Measurements from ENCODE around the gene MEG3.

The MEG3 gene

GRCh38 chr14:100825713-100826331 lies at the start of gene MEG3:
Gene MEG3 (plus strand): TSS chr14:100826118.
- POLR2A ChIA-PET, result no interaction called here

DNA sequence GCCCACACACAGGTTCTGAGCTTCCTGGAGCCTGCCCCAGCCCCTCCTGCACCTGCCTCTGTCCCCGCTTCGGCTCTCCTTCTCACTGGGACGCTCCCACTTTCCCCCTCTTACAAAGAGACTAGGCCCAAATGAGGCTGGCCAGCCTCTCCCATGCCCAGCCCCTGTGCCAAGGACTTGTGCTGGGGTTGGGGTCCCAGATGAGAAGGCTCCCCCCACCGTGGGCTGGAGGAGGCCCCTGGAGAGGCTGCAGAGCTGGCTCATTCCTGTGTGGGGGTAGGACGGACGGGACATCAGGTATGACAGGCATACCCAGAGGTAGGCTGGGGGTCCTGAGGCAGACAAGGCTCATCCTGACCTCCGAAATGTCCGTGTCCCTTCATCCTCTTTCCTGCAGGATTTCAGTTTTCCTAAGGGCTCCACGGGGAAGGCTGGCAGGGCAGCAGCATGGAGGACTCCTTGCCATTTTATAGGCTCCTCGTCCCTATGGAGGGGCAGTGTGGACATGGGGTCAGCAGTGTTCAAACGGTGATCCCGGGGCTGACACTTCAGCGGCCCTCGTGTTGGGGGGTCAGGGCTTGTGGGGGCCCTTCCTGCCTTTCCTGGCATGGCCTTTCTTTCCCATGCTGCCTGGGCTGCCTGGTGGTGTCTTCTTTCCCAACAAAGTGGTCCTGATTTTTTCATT lies 49.1 kb upstream of the MEG3 start:
- DNase-seq (ENCODE audit: extremely low spot score), result no peak
- ChIA-PET CTCF (no interaction called here), POLR2A (no interaction called here)
- TF ChIP-seq FOXM1 (IDR thresholded peaks at IDR 0.05; ENCODE audit: borderline replicate concordance) (no peak), CTBP1 (IDR thresholded peaks at IDR 0.05; ENCODE audit: borderline replicate concordance) (no peak), LEF1 (IDR thresholded peaks at IDR 0.05; ENCODE audit: borderline replicate concordance) (no peak), ELF4 (IDR thresholded peaks at IDR 0.05) (no peak), NFRKB (IDR thresholded peaks at IDR 0.05) (no peak), HDGF (IDR thresholded peaks at IDR 0.05; ENCODE audit: borderline replicate concordance) (no peak), SUZ12 (IDR thresholded peaks at IDR 0.05) (no peak), FOXK2 (IDR thresholded peaks at IDR 0.05) (no peak), ARNT (IDR thresholded peaks at IDR 0.05) (no peak), ZNF384 (IDR thresholded peaks at IDR 0.05) (no peak), PKNOX1 (IDR thresholded peaks at IDR 0.05) (no peak), TARDBP (IDR thresholded peaks at IDR 0.05) (no peak), L3MBTL2 (conservative IDR thresholded peaks at IDR 0.05) (no peak), BHLHE40 (IDR thresholded peaks at IDR 0.05; ENCODE audit: borderline replicate concordance) (no peak), FOXA1 (IDR thresholded peaks at IDR 0.05) (no peak), SP1 (IDR thresholded peaks at IDR 0.05) (no peak)

More at GRCh38 chr14:100825713-100826331, at the start of gene MEG3:
- no peak for DNase-seq (ENCODE audit: extremely low spot score)
- CTCF ChIA-PET, result no interaction called here
- TF ChIP-seq BHLHE40 (IDR thresholded peaks at IDR 0.05; ENCODE audit: borderline replicate concordance) (no peak), FOXK2 (IDR thresholded peaks at IDR 0.05) (no peak), L3MBTL2 (conservative IDR thresholded peaks at IDR 0.05) (no peak), SUZ12 (IDR thresholded peaks at IDR 0.05) (no peak), LEF1 (IDR thresholded peaks at IDR 0.05; ENCODE audit: borderline replicate concordance) (no peak), FOXM1 (IDR thresholded peaks at IDR 0.05; ENCODE audit: borderline replicate concordance) (no peak), ARNT (IDR thresholded peaks at IDR 0.05) (no peak), ZNF384 (IDR thresholded peaks at IDR 0.05) (no peak), HDGF (IDR thresholded peaks at IDR 0.05; ENCODE audit: borderline replicate concordance) (no peak), FOXA1 (IDR thresholded peaks at IDR 0.05) (no peak), TARDBP (IDR thresholded peaks at IDR 0.05) (no peak), NFRKB (IDR thresholded peaks at IDR 0.05) (no peak), PKNOX1 (IDR thresholded peaks at IDR 0.05) (no peak), ELF4 (IDR thresholded peaks at IDR 0.05) (no peak), SP1 (IDR thresholded peaks at IDR 0.05) (no peak), CTBP1 (IDR thresholded peaks at IDR 0.05; ENCODE audit: borderline replicate concordance) (no peak)

- POLR2A ChIA-PET, result no interaction called here
- TF ChIP-seq NFRKB (IDR thresholded peaks at IDR 0.05), result no peak
- TF ChIP-seq SP1 (IDR thresholded peaks at IDR 0.05), result no peak
- TF ChIP-seq ZNF384 (IDR thresholded peaks at IDR 0.05), result no peak
- no peak for TF ChIP-seq CTBP1 (IDR thresholded peaks at IDR 0.05; ENCODE audit: borderline replicate concordance)
- TF ChIP-seq LEF1 (IDR thresholded peaks at IDR 0.05; ENCODE audit: borderline replicate concordance), result no peak
- TF ChIP-seq FOXM1 (IDR thresholded peaks at IDR 0.05; ENCODE audit: borderline replicate concordance), result no peak
- no peak for TF ChIP-seq TARDBP (IDR thresholded peaks at IDR 0.05)
- CTCF ChIA-PET, result interaction anchor here (0.9 kb wide), 1 partner anchor 10 kb away, joined by 5 read pairs; no protein-coding TSS in a partner anchor
- no peak for DNase-seq (ENCODE audit: extremely low spot score)
These were observed 48.5 kb upstream of the MEG3 start for GRCh38 chr14:100777366-100777817.

- TF ChIP-seq NFRKB (IDR thresholded peaks at IDR 0.05) (no peak), ARNT (IDR thresholded peaks at IDR 0.05) (no peak), FOXM1 (IDR thresholded peaks at IDR 0.05; ENCODE audit: borderline replicate concordance) (no peak), TARDBP (IDR thresholded peaks at IDR 0.05) (no peak)
- no peak for DNase-seq (ENCODE audit: extremely low spot score)
- ChIA-PET POLR2A (no interaction called here), CTCF (interaction anchor here (0.9 kb wide), 1 partner anchor 10 kb away, joined by 5 read pairs; no protein-coding TSS in a partner anchor)
These were observed 47.9 kb upstream of the MEG3 start for GRCh38 chr14:100777818-100778525.

DNA sequence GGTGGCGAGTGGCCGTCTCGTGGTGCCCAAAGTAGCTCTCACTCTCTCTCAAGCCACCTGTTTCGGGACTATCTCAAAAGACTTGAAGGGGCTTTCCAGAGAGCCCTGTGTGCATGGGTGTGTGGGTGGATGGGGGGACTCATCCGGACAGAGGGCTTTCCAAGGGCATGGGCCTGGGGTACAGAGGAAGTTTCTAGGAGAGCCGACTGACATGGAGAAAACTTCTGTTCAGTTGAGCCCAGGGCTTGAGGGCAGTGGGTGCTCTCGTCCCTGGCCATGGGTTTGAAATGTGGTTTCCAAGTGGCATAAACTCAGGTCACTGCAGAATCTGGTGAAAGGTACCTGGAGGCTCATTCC lies 47.4 kb upstream of the MEG3 start:
- DNase-seq (ENCODE audit: extremely low spot score), result no peak
- TF ChIP-seq SUZ12 (IDR thresholded peaks at IDR 0.05) (no peak), L3MBTL2 (conservative IDR thresholded peaks at IDR 0.05) (no peak), LEF1 (IDR thresholded peaks at IDR 0.05; ENCODE audit: borderline replicate concordance) (no peak), TARDBP (IDR thresholded peaks at IDR 0.05) (no peak)
- POLR2A ChIA-PET, result no interaction called here
- CTCF ChIA-PET, result interaction anchor here (0.9 kb wide), 1 partner anchor 9 kb away, joined by 5 read pairs; no protein-coding TSS in a partner anchor

DNA sequence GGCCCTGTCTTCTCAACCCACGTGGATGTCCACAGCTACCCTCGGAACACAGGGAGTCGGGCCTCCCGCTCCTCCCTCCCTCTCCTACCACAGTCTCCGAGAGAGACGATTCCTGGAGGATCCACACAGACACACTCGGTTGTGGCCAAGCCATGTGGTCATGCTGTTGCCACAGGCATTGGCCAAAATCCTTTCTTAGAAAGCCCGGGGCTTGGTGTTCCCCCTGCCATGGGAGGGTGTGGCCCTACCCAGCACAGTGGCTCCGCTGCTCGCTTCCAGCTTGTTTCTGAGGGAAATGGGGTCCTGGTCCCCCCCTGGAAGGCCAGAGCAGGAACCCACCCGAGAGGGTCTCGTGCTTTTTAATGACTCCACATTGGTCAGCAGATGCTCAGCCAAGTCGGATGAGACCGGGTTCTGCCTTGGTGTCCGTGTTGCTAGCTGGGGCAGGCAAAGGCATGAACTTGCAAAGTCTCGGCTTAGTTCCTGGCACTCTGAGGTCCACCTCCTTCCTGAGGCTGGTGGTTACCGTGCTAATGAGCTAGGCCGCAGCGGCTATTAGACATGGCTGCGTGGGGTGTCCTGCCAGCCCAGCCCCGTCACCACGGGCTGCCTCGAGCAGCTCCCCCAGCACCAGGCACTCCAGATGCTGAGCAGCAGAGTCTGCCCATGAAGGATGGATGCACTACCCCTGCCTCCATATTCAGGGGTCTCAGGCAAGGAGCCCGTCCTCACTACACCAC lies 46.8 kb upstream of the MEG3 start:
- DNase-seq (ENCODE audit: extremely low spot score), result no peak
- TF ChIP-seq LEF1 (IDR thresholded peaks at IDR 0.05; ENCODE audit: borderline replicate concordance) (no peak), ARNT (IDR thresholded peaks at IDR 0.05) (no peak), TARDBP (IDR thresholded peaks at IDR 0.05) (no peak)
- ChIA-PET CTCF (no interaction called here), POLR2A (no interaction called here)

All from HEK293T (cell line).